GM12891 (cell line): ENCODE results near the gene ZNF664.

Source experiments
- POLR2A ChIP-seq: IDR thresholded peaks from 2 replicates; pipeline ENCODE4 v1.6.1; 2011; ENCODE audit warnings: low read depth, low read length, control low read depth
- TAF1 ChIP-seq: IDR thresholded peaks from 2 replicates; pipeline ENCODE4 v1.6.1; 2011; ENCODE audit warnings: low read depth, low read length, control low read depth

- TF ChIP-seq TAF1 (no peak), POLR2A (no peak)
These were observed 63.2 kb downstream of the ZNF664 start for GRCh38 chr12:124036171-124036598.
